ENCODE results near the gene RBP3. TPM values are rescaled to one million over a fixed set of nuclear protein-coding genes. Genes with fewer than 3 reads are reported as not detected.

The RBP3 gene
- total RNA-seq, 1 experiment from 2014 or later, result not detected

DNA sequence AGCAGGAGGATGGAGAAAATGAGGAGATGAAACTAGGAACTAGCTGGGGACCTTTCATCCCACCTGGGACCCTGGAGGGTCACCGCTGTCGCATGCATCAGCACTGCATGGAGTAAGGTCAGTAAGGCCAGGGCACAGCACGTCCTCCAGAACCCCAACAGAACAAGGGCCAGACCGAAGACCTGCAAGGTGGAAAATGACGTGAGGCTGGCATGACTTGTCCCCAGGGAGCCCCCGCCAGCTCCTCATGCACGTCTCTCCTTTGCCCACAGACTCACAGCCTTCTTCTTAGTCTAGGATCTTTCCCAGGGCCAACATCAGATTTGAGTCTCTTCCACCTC, 31.3 kb downstream of the RBP3 start:
- H3K27ac ChIP-seq (ENCODE audit: low read length), result no peak overlapping the region
- no peak for DNase-seq (ENCODE audit: low read depth, low spot score)
- BruUV-seq (replicated peaks), result no TSS peak
- in situ Hi-C loops (cut with HindIII; ENCODE audit: low pct_unique_long_range_greater_than_20kb, low sequenced_read_pairs) (no loop called here), intact Hi-C loops (cut with micrococcal nuclease; ENCODE audit: unreplicated experiment) (no loop called here)
- POLR2A ChIA-PET, result interaction anchor here (0.6 kb wide), 2 partner anchors 22 to 1100 kb away, joined by 3 read pairs; no protein-coding TSS in a partner anchor
- TF ChIP-seq POLR2AphosphoS5 (IDR thresholded peaks at IDR 0.05; ENCODE audit: low read depth, low read length) (no peak), TCF7L2 (IDR thresholded peaks at IDR 0.05; ENCODE audit: low read depth, low read length) (no peak), SIN3A (IDR thresholded peaks at IDR 0.05; ENCODE audit: borderline replicate concordance, insufficient read depth, low read depth, low read length) (no peak), CTCF (IDR thresholded peaks at IDR 0.05) (no peak), REST (IDR thresholded peaks at IDR 0.05; ENCODE audit: insufficient read depth in 1 of 2, low read depth in 2 of 2, low read length in 1 of 2) (no peak)
- CTCF ChIA-PET, result no interaction called here
- H3K4me1 ChIP-seq (ENCODE audit: control insufficient read depth, insufficient read depth, low read length), result peaks cover 14% of the 10 kb centered on the region
- no peak overlapping the region for H3K4me3 ChIP-seq (ENCODE audit: low read depth in 2 of 2, low read length in 2 of 2)
- no peaks in the 10 kb centered on the region for H3K9me3 ChIP-seq (ENCODE audit: control insufficient read depth, insufficient read depth, low read depth, low read length)
- no peaks in the 10 kb centered on the region for H3K27me3 ChIP-seq (ENCODE audit: control insufficient read depth, insufficient read depth, low read length)
- no peaks in the 10 kb centered on the region for H3K36me3 ChIP-seq (ENCODE audit: control insufficient read depth, insufficient read depth, low read length)
- no peak for ATAC-seq

DNA sequence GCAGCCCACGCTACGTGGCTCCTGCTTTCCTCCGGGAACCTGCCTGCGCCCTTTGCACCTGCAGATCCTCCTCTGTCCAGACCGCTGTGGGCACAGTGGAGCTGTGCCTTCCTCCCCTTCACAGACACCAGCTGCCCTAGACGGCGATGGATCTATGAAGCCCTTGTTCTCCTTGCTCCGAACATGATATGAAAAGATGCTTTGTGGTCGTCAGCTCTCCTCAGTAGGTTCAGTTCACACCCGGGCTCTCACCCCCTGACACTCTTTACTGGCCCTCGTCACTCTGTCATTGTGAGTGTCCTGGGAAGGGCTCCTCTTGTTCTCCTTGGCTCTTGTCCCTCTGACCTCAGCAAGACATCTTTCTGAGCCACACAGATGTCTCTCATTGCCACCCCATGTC, 31.7 kb downstream of the RBP3 start:
- DNase-seq (ENCODE audit: low read depth, low spot score), result no peak
- ChIA-PET CTCF (no interaction called here), POLR2A (interaction anchor here (0.6 kb wide), 1 partner anchor 1101 kb away, joined by 3 read pairs; no protein-coding TSS in a partner anchor)
- intact Hi-C loops (cut with micrococcal nuclease; ENCODE audit: unreplicated experiment), result no loop called here
- in situ Hi-C loops (cut with HindIII; ENCODE audit: low pct_unique_long_range_greater_than_20kb, low sequenced_read_pairs), result no loop called here
- no peaks in the 10 kb centered on the region for H3K9me3 ChIP-seq (ENCODE audit: control insufficient read depth, insufficient read depth, low read depth, low read length)
- H3K4me1 ChIP-seq (ENCODE audit: control insufficient read depth, insufficient read depth, low read length), result peaks cover 16% of the 10 kb centered on the region
- H3K27me3 ChIP-seq (ENCODE audit: control insufficient read depth, insufficient read depth, low read length), result no peaks in the 10 kb centered on the region
- no peak overlapping the region for H3K4me3 ChIP-seq (ENCODE audit: low read depth in 2 of 2, low read length in 2 of 2)
- BruUV-seq (replicated peaks), result no TSS peak
- TF ChIP-seq CTCF (IDR thresholded peaks at IDR 0.05) (no peak), TCF7L2 (IDR thresholded peaks at IDR 0.05; ENCODE audit: low read depth, low read length) (no peak), REST (IDR thresholded peaks at IDR 0.05; ENCODE audit: insufficient read depth in 1 of 2, low read depth in 2 of 2, low read length in 1 of 2) (no peak), SIN3A (IDR thresholded peaks at IDR 0.05; ENCODE audit: borderline replicate concordance, insufficient read depth, low read depth, low read length) (no peak), POLR2AphosphoS5 (IDR thresholded peaks at IDR 0.05; ENCODE audit: low read depth, low read length) (no peak)
- ATAC-seq, result no peak
- no peak overlapping the region for H3K27ac ChIP-seq (ENCODE audit: low read length)
- no peaks in the 10 kb centered on the region for H3K36me3 ChIP-seq (ENCODE audit: control insufficient read depth, insufficient read depth, low read length)
